Stimulated activated CD8-positive, alpha-beta memory T cell treated with anti-CD3 and anti-CD28 coated beads, Interleukin-4, amount 100 ng/mL, for 1 hour (primary cell): ENCODE data around the gene TSPAN1.
"Not testable (repeated sequence)": the region's sequence is repeated elsewhere in the genome, so short reads cannot be mapped to it uniquely, and the experiment has no call there.

Source experiments
- DNase-seq, 2 donors: peaks; one replicate each; pipeline ENCODE4 v3.0.0-alpha.2; 2020; ENCODE audit warnings: low read depth in 2 of 2, low spot score in 1 of 2

The TSPAN1 gene

DNA sequence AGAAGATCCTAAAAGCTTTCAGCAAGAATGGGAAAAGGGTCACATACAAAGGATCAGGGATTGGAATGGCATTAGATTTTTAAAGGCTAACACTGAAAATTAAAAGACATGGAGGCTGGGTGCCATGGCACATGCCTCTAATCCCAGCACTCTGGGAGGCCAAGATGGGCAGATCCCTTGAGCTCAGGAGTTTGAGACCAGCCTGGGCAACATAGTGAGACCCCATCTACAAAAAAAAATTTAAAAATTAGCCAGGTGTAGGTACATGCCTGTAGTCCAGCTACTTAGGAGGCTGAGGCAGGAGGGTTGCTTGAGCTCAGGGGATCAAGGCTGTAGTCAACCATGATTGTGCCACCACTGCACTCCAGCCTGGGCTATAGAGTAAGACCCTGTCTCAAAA is 40.6 kb downstream of the TSPAN1 start:
- DNase-seq: no peak

DNA sequence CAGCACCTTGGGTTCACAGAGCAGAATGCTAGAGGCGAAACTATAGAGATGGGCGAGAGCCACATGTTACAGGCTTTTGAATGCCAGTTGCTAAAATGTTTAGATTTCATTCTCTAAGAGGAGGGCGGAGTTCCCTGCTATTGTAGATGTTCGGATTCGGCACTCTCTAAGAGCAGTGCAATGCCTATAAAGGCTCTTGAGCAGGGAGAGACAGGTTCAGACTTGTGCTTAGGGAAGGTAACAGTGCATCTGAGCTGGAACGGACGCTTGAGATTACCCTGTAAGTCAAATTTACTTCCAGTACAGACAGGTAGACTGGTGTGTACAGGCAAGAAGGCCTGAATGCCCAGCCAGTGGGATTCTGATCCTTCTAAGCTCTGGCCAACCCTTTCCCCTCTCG is 43.6 kb downstream of the TSPAN1 start:
- no peak for DNase-seq

DNA sequence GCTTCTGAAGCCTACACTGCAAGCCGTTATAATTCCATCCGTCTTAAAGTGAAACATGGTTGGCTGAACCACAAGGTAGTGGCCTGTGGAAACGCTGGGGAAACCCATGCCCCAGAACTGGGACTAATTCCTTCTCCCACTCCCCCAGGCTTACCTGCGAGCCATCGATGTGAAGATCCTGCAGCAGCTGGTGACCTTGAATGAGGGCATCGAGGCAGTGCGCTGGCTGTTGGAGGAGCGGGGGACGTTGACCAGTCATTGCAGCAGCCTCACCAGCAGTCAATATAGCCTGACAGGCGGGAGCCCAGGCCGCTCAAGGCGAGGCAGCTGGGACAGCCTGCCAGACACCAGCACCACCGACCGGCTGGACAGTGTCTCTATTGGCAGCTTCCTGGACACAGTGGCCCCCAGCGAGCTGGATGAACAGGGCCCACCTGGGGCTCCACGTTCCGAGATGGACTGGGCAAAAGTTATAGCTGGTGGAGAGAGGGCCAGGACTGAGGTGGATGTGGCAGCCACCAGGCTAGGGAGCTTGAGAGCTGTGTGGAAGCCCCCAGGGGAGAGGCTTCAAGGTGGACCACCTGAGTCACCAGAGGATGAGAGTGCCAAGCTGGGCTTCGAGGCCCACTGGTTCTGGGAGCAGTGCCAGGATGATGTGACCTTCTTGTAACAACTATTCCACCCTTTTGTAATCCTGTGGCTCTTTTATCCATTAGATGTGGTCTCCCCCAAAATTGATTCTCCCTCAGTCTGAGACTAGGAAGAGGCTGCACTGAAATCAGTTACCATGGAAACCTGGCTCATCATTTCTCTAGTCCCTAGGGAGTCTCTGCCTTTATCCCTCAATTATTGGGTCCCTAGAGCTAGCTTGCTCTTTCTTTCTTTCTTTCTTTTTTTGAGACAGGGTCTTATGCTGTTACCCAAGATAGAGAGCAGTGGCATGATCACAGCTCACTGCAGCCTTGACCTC is 44.9 kb downstream of the TSPAN1 start:
- DNase-seq: no peak

DNA sequence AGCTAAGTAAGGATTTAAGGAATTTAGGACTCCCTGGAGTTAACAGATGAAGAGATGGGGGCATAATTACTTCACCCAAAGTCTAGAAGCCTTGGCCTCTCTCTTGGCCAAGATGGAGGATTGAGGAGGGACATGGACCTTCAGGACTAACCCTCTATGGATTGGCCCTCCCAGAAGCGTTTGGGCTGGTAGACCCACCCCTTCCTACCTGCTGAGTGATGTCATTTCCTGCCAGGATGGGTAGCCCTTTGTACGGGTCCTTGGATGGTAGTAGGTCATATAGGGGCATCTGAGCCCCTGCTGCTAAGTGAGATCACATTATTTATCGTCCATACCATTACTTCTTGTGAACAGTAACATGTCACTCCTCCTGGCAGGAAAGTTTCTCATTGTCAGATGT is 45.9 kb downstream of the TSPAN1 start:
- DNase-seq: no peak

DNA sequence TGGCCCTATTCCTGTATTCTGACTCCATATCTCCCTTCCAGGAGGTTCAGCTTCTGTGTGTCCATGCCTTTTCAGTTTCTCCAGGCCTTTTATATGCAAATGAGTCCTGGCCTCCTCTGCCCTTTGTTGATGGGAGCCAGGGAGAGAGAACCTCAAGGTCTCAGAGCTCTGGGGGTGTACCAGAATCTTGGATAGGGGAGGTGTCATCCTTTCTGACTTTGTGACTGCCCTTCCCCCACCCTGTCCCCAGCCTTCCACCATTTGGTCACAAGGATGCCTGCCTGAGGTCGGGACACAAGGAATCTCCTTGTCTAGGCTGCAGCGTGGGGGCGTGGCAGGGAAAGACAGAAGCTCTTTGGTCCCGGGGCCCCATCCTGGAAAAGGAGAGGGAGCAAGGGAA is 46.9 kb downstream of the TSPAN1 start:
- no peak for DNase-seq

DNA sequence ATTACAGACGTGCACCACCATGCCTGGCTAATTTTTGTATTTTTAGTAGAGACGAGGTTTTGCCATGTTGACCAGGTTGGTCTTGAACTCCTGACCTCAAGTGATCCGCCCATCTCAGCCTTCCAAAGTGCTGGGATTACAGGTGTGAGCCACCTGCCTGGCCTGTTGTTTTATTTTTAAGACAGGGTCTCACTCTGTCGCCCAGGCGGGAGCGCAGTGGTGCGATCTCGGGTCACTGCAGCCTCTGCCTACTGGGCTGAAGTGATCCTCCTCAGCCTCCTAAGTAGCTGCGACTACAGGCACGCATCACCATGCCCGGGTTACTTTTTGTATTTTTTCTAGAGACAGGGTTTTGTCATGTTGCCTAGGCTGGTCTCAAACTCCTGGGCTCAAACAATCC is 48.2 kb downstream of the TSPAN1 start:
- not testable (repeated sequence) for DNase-seq

DNA sequence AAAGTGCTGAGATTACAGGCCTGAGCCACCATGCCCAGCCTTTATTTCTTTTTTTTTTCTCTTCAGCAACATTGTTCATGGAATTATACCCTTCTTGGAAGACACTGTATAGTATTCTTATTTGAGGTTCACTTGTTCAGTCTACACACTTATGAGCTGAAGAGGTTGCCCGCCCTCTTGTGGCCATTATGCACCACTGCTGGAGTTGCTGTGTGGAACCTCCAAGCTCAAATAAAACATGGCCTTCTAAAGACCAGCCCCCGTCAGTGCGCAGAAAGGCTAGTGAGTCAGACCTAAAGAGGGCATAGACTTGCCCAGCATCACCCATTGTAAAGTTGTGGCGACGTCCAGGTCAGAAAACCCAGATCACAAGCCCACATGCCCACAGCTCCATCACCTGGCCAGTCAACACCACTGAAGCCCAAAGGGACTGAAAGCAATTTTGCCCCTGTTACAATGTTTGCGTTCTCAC is 48.6 kb downstream of the TSPAN1 start:
- peak in 1 of 2 donors; percentile 38 for DNase-seq

DNA sequence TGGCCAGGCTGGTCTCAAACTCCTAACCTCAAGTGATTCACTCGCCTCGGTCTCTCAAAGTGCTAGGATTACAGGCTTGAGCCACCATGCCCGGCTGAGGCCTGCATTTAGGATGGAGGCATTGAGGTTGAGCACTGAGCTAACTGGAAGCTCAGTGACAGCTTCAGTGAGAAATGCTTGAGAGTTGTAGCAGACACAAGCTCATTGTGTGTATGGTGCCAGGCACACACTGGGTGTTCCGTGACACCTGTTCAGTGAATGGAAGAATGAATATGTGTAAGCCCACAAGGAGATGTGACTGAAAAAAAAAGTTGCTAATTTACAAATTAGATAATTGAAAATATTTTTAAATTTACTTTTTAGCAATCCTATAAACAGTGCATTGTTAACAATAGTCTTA is 50.1 kb downstream of the TSPAN1 start:
- DNase-seq: no peak

DNA sequence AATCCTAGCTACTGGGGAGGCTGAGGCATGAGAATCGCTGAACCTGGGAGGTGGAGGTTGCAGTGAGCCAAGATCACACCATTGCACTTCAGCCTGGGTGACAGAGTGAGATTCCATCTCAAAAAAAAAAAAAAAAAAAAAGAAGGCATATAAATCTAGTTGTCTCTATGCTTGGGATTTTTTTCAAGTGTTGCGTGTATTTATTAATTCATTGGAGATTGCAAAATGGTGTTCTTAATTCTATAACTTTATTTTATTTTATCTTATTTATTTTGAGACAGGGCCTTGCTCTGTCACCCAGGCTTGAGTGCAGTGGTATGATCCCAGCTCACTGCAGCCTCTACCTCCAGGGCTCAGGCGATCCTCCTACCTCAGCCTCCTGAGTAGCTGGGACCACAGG is 56.3 kb downstream of the TSPAN1 start:
- DNase-seq: not testable (repeated sequence)
